ENCODE data around the gene DGKG.
A peak's percentile ranks its signal among the peaks of the same experiment; 100 is the strongest.

Gene DGKG

GRCh38 chr3:186273586-186273985 lies 88.4 kb downstream of the DGKG start:
- H3K4me1 ChIP-seq (ENCODE audit: control insufficient read depth, insufficient read depth, low read length), result peaks cover 3% of the 10 kb centered on the region; the same call in 1 of the 2 replicates
- H3K9ac ChIP-seq (ENCODE audit: low read length), result no peak overlapping the region
- no peaks in the 10 kb centered on the region for H3K36me3 ChIP-seq (ENCODE audit: control insufficient read depth, insufficient read depth, low read length)
- H3K27ac ChIP-seq (ENCODE audit: low read depth, low read length), result no peak overlapping the region
- H3K27me3 ChIP-seq (ENCODE audit: control insufficient read depth, insufficient read depth, low read length), result no peaks in the 10 kb centered on the region
- no peaks in the 10 kb centered on the region for H3K9me3 ChIP-seq (ENCODE audit: control insufficient read depth, insufficient read depth, low read depth, low read length)
- no peak overlapping the region for H3K4me3 ChIP-seq (ENCODE audit: low read depth, low read length)

- Histone ChIP-seq H3K4me1 (ENCODE audit: control insufficient read depth, insufficient read depth, low read length) (no peaks in the 10 kb centered on the region), H3K27me3 (ENCODE audit: control insufficient read depth, insufficient read depth, low read length) (no peaks in the 10 kb centered on the region), H3K9ac (ENCODE audit: low read length) (no peak overlapping the region), H3K27ac (ENCODE audit: low read depth, low read length) (no peak overlapping the region), H3K36me3 (ENCODE audit: control insufficient read depth, insufficient read depth, low read length) (no peaks in the 10 kb centered on the region), H3K9me3 (ENCODE audit: control insufficient read depth, insufficient read depth, low read depth, low read length) (no peaks in the 10 kb centered on the region), H3K4me3 (ENCODE audit: low read depth, low read length) (no peak overlapping the region)
These were observed 91.3 kb downstream of the DGKG start for GRCh38 chr3:186270701-186271100.

DNA sequence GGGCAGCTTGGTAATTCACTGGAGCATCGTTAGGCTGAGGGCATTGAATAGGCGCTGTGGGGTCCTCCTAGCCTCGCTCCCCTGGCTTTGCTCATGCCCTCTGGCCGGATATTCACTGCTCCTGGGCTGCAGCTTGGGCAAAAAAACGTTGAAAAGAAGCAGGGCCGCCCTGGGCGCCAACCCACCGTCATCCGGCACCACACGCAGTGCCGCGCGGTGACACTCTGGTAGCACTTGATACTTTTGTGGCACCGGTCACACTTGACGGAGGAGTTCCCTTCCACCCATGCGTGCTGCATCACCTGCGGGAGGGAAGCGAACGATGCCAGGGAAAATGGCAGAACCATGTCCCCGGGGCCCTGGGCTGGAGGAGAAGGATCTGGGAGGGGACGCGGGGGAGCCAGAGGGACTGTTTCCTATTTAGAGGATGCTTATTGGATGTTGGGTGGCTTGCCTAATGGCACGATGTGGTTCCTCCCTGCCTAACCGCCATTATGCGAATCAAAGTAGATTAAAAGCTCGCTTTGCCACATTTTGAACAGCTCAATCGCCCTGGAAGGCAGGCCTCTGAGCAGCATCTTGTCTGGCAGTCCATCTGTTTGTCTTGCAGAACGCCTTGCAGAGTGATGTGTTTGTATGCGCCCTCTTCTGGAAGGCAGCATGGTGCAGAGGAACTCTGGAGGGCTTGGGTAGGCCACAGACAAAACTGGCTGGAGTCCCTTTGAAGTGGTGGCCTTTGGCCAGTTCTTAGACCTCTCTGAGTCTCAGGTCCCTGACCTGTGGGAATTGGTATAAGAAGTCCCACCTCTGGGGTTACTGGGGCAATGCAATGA lies 93.2 kb downstream of the DGKG start:
- Histone ChIP-seq H3K9me3 (ENCODE audit: control insufficient read depth, insufficient read depth, low read depth, low read length) (no peaks in the 10 kb centered on the region), H3K9ac (ENCODE audit: low read length) (no peak overlapping the region), H3K4me1 (ENCODE audit: control insufficient read depth, insufficient read depth, low read length) (no peaks in the 10 kb centered on the region), H3K27me3 (ENCODE audit: control insufficient read depth, insufficient read depth, low read length) (no peaks in the 10 kb centered on the region), H3K4me3 (ENCODE audit: low read depth, low read length) (no peak overlapping the region), H3K36me3 (ENCODE audit: control insufficient read depth, insufficient read depth, low read length) (no peaks in the 10 kb centered on the region), H3K27ac (ENCODE audit: low read depth, low read length) (no peak overlapping the region)

- Histone ChIP-seq H3K4me1 (ENCODE audit: control insufficient read depth, insufficient read depth, low read length) (no peaks in the 10 kb centered on the region), H3K27me3 (ENCODE audit: control insufficient read depth, insufficient read depth, low read length) (no peaks in the 10 kb centered on the region), H3K4me3 (ENCODE audit: low read depth, low read length) (no peak overlapping the region), H3K9ac (ENCODE audit: low read length) (no peak overlapping the region), H3K36me3 (ENCODE audit: control insufficient read depth, insufficient read depth, low read length) (no peaks in the 10 kb centered on the region), H3K27ac (ENCODE audit: low read depth, low read length) (no peak overlapping the region), H3K9me3 (ENCODE audit: control insufficient read depth, insufficient read depth, low read depth, low read length) (no peaks in the 10 kb centered on the region)
These were observed 94.3 kb downstream of the DGKG start for GRCh38 chr3:186267758-186268157.

DNA sequence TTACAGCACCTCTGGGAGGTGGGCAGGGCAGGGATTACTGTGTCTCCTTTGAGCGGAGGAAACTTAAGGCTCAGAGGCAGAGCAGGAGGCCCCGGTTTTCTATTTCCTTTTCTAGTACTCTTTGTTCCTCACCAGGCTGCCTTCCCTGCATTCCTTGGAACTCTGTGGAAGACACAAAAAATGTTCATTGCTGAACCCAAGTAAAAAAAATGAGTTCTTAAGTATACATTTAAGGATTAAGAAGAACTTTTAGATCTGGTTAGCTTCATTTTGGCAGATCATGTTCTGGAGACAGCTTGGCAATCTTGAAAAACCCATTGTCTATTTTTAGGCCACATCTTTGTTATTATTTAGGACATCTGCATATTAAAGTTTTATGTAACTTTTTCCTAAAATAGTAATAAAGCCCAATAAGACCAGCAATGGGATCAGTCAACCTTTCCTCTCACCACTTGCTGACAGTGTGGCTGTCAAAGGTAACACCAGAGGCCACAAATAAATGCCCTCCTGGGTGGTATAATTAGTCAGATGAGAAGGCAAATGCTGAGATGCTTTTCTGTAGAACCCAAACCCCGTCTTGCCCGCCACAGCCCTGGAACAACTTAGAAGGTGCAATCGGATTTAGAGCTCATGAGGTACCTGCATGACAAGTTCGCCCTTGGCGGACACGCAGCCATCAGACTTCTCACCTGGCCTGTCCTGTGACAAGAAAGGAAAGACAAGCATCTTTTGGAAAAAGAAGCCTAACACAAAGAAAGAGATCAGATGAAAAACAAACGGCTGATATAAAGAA lies 97.2 kb downstream of the DGKG start:
- no peaks in the 10 kb centered on the region for H3K36me3 ChIP-seq (ENCODE audit: control insufficient read depth, insufficient read depth, low read length)
- H3K9ac ChIP-seq (ENCODE audit: low read length), result no peak overlapping the region
- H3K4me3 ChIP-seq (ENCODE audit: low read depth, low read length), result no peak overlapping the region
- H3K9me3 ChIP-seq (ENCODE audit: control insufficient read depth, insufficient read depth, low read depth, low read length), result no peaks in the 10 kb centered on the region
- H3K27ac ChIP-seq (ENCODE audit: low read depth, low read length), result no peak overlapping the region
- no peaks in the 10 kb centered on the region for H3K27me3 ChIP-seq (ENCODE audit: control insufficient read depth, insufficient read depth, low read length)
- peaks cover 4% of the 10 kb centered on the region for H3K4me1 ChIP-seq (ENCODE audit: control insufficient read depth, insufficient read depth, low read length)

- Histone ChIP-seq H3K27ac (ENCODE audit: low read depth, low read length) (no peak overlapping the region), H3K9me3 (ENCODE audit: control insufficient read depth, insufficient read depth, low read depth, low read length) (no peaks in the 10 kb centered on the region), H3K9ac (ENCODE audit: low read length) (no peak overlapping the region), H3K4me1 (ENCODE audit: control insufficient read depth, insufficient read depth, low read length) (peaks cover 11% of the 10 kb centered on the region), H3K4me3 (ENCODE audit: low read depth, low read length) (no peak overlapping the region), H3K36me3 (ENCODE audit: control insufficient read depth, insufficient read depth, low read length) (no peaks in the 10 kb centered on the region), H3K27me3 (ENCODE audit: control insufficient read depth, insufficient read depth, low read length) (no peaks in the 10 kb centered on the region; the same call in 1 of the 2 replicates)
These were observed 100.4 kb downstream of the DGKG start for GRCh38 chr3:186261638-186262037.

DNA sequence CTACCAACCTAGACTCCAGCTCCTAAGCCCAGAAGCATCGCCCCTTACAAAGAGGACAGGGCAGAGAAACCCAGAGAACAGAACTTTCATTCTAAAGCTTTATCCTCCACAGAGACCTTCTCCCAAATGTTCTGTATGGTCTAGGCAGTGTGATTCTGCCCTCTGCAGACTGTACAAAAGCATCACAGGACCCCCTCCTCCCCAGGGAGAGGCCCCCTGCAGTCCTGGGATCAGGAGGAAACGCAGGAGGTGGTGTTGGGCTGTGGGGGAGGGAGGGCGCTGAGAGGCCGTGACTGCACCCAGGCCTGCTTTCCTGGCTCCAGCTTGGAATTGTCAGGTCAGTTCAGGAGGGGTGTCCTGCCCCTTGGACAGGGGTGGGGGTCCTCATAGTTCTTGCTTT lies 101.3 kb downstream of the DGKG start:
- no peaks in the 10 kb centered on the region; the same call in 1 of the 2 replicates for H3K27me3 ChIP-seq (ENCODE audit: control insufficient read depth, insufficient read depth, low read length)
- no peaks in the 10 kb centered on the region for H3K36me3 ChIP-seq (ENCODE audit: control insufficient read depth, insufficient read depth, low read length)
- no peak overlapping the region for H3K27ac ChIP-seq (ENCODE audit: low read depth, low read length)
- H3K4me3 ChIP-seq (ENCODE audit: low read depth, low read length), result no peak overlapping the region
- H3K4me1 ChIP-seq (ENCODE audit: control insufficient read depth, insufficient read depth, low read length), result peaks cover 11% of the 10 kb centered on the region
- no peak overlapping the region for H3K9ac ChIP-seq (ENCODE audit: low read length)
- H3K9me3 ChIP-seq (ENCODE audit: control insufficient read depth, insufficient read depth, low read depth, low read length), result no peaks in the 10 kb centered on the region

- H3K36me3 ChIP-seq (ENCODE audit: control insufficient read depth, insufficient read depth, low read length), result no peaks in the 10 kb centered on the region
- H3K4me1 ChIP-seq (ENCODE audit: control insufficient read depth, insufficient read depth, low read length), result peaks cover 11% of the 10 kb centered on the region
- H3K9me3 ChIP-seq (ENCODE audit: control insufficient read depth, insufficient read depth, low read depth, low read length), result no peaks in the 10 kb centered on the region
- H3K9ac ChIP-seq (ENCODE audit: low read length), result peak overlapping the region; percentile 1
- H3K4me3 ChIP-seq (ENCODE audit: low read depth, low read length), result peak overlapping the region; percentile 38
- no peaks in the 10 kb centered on the region; the same call in 1 of the 2 replicates for H3K27me3 ChIP-seq (ENCODE audit: control insufficient read depth, insufficient read depth, low read length)
- H3K27ac ChIP-seq (ENCODE audit: low read depth, low read length), result no peak overlapping the region
These were observed 102.2 kb downstream of the DGKG start for GRCh38 chr3:186259612-186260383.

DNA sequence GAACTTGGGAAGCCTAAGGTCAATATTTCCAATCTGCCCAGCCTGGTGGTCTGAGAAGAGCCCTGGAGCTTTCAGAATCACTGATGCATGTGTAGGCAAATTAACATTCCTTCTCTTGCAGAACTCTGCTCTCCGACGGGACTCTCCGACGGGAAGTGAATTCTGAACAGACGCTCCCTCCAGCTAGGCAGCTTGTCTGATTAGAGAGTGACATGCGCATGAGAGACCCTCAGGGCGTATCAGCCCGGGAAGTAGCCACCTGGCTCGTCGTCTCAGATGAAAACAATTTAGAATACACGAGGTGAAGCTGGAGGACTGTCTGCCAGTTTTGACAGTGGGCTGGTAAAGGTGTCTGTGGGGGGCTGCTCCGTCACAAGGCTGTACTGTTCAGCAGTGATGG lies 103.1 kb downstream of the DGKG start:
- H3K9ac ChIP-seq (ENCODE audit: low read length), result peak overlapping the region; percentile 1
- no peak overlapping the region for H3K27ac ChIP-seq (ENCODE audit: low read depth, low read length)
- peak overlapping the region; percentile 38 for H3K4me3 ChIP-seq (ENCODE audit: low read depth, low read length)
- peaks cover 11% of the 10 kb centered on the region for H3K4me1 ChIP-seq (ENCODE audit: control insufficient read depth, insufficient read depth, low read length)
- H3K36me3 ChIP-seq (ENCODE audit: control insufficient read depth, insufficient read depth, low read length), result no peaks in the 10 kb centered on the region
- no peaks in the 10 kb centered on the region for H3K9me3 ChIP-seq (ENCODE audit: control insufficient read depth, insufficient read depth, low read depth, low read length)
- H3K27me3 ChIP-seq (ENCODE audit: control insufficient read depth, insufficient read depth, low read length), result no peaks in the 10 kb centered on the region; the same call in 1 of the 2 replicates

DNA sequence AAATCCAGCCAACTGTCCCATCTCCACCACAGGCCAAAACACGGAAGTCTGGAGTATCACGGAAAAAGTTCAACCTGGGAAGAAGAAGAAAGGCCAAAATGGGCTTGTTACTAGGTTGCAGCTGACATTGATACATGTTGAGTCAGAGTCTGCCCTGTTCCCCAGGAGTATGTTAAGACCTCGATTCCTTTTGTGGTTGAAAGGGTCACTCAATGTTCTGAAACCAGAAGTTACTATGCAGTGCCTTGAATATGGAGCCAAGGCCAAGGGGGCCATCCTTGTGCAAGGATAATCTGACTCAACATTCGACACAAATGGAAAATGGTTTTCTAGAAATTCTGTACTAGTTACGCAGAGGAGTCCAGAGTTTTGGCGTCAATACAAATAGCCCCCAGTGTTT lies 104.2 kb downstream of the DGKG start:
- Histone ChIP-seq H3K9ac (ENCODE audit: low read length) (no peak overlapping the region), H3K4me3 (ENCODE audit: low read depth, low read length) (no peak overlapping the region), H3K4me1 (ENCODE audit: control insufficient read depth, insufficient read depth, low read length) (peaks cover 11% of the 10 kb centered on the region), H3K27me3 (ENCODE audit: control insufficient read depth, insufficient read depth, low read length) (no peaks in the 10 kb centered on the region; the same call in 1 of the 2 replicates), H3K9me3 (ENCODE audit: control insufficient read depth, insufficient read depth, low read depth, low read length) (no peaks in the 10 kb centered on the region), H3K36me3 (ENCODE audit: control insufficient read depth, insufficient read depth, low read length) (no peaks in the 10 kb centered on the region), H3K27ac (ENCODE audit: low read depth, low read length) (no peak overlapping the region)

All from HUES6 (cell line).